ENCODE data around the gene PSAPL1. TPM values are rescaled to one million over a fixed set of nuclear protein-coding genes. Genes with fewer than 3 reads are reported as not detected.

Gene PSAPL1
- polyA plus RNA-seq, 1 experiment, result not detected

DNA sequence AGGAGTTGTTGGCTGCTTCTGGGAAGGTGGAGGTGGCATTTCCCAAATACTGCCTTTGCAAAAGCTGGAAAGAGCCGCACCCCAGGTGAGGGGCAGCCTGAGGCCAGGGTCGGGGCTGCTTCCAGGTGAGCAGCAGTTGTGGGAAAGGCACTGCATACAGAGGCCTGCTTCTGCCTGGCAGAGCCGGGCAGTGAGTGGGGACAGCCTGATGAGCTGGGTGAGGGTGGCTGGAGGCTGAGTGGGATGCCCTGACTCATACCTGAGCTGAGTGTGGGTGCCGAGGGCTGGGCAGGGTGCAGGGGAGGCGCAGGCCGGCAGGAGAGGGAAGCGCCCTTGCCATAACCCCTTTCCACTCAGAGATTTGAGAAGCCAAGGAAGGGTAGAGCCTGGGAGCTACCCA lies 6.5 kb upstream of the PSAPL1 start:
- ChIA-PET CTCF (no interaction called here), POLR2A (no interaction called here)
- no peaks in the 10 kb centered on the region for H3K9me3 ChIP-seq (ENCODE audit: control insufficient read depth, insufficient read depth, low read length)
- TF ChIP-seq, protein P1, sequence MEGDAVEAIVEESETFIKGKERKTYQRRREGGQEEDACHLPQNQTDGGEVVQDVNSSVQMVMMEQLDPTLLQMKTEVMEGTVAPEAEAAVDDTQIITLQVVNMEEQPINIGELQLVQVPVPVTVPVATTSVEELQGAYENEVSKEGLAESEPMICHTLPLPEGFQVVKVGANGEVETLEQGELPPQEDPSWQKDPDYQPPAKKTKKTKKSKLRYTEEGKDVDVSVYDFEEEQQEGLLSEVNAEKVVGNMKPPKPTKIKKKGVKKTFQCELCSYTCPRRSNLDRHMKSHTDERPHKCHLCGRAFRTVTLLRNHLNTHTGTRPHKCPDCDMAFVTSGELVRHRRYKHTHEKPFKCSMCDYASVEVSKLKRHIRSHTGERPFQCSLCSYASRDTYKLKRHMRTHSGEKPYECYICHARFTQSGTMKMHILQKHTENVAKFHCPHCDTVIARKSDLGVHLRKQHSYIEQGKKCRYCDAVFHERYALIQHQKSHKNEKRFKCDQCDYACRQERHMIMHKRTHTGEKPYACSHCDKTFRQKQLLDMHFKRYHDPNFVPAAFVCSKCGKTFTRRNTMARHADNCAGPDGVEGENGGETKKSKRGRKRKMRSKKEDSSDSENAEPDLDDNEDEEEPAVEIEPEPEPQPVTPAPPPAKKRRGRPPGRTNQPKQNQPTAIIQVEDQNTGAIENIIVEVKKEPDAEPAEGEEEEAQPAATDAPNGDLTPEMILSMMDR (IDR thresholded peaks at IDR 0.05; ENCODE audit: low read depth, low read length), result no peak
- H3K4me3 ChIP-seq (ENCODE audit: low read depth, low read length), result no peak overlapping the region
- H3K27me3 ChIP-seq (ENCODE audit: control insufficient read depth, insufficient read depth, low read length), result peaks cover 19% of the 10 kb centered on the region
- H3K27ac ChIP-seq (ENCODE audit: low read depth, low read length), result no peak overlapping the region
- no peak for DNase-seq (ENCODE audit: low read depth, low spot score)

DNA sequence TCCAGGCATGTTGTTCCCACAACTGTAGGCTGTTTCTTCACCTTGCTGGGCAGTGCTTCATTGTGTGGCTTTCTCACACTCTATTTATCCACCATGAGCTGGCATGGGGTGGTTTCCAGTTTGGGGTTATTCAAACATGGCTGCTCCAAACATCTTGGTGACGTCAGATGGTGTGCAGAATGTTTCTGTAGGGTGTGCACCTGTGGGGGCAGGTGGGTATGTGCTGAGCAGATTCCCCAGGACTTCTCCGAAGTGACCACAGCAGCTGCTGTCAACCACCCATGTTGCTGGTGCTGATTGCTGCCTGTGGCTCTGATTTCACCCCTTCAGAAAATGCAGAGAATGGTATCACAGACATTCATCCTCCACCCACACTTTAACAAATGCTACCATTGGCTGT lies 5.0 kb upstream of the PSAPL1 start:
- Histone ChIP-seq H3K4me3 (ENCODE audit: low read depth, low read length) (no peak overlapping the region), H3K27ac (ENCODE audit: low read depth, low read length) (no peak overlapping the region), H3K9me3 (ENCODE audit: control insufficient read depth, insufficient read depth, low read length) (no peaks in the 10 kb centered on the region), H3K27me3 (ENCODE audit: control insufficient read depth, insufficient read depth, low read length) (peaks cover 14% of the 10 kb centered on the region)
- TF ChIP-seq, protein P1 (IDR thresholded peaks at IDR 0.05; ENCODE audit: low read depth, low read length), result no peak
- CTCF ChIA-PET, result no interaction called here
- DNase-seq (ENCODE audit: low read depth, low spot score), result no peak
- POLR2A ChIA-PET, result no interaction called here

DNA sequence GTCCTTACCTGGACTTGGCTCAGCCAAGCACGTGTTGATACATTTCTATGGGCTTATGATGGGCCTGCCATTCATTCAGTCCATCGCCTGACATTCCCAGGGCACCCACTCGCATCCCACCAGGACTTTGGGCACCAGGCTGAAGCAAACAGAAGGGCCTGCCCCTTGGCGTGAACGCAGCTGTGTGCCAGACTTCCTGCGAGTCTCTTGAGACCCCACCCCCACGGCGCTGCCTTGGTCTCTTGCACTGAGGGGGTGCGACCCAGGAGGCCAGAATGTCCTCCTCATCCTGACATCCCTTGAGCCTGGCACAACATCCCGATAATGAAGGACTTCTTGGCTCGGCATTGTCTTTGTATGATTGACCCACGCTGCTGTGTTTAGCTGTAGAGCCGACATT lies 1.5 kb upstream of the PSAPL1 start:
- CTCF ChIA-PET, result no interaction called here
- no peak for DNase-seq (ENCODE audit: low read depth, low spot score)
- Histone ChIP-seq H3K27me3 (ENCODE audit: control insufficient read depth, insufficient read depth, low read length) (peaks cover 14% of the 10 kb centered on the region), H3K27ac (ENCODE audit: low read depth, low read length) (no peak overlapping the region), H3K4me3 (ENCODE audit: low read depth, low read length) (no peak overlapping the region), H3K9me3 (ENCODE audit: control insufficient read depth, insufficient read depth, low read length) (no peaks in the 10 kb centered on the region; the same call in 1 of the 2 replicates)
- POLR2A ChIA-PET, result no interaction called here
- TF ChIP-seq, protein P1 (IDR thresholded peaks at IDR 0.05; ENCODE audit: low read depth, low read length), result no peak

DNA sequence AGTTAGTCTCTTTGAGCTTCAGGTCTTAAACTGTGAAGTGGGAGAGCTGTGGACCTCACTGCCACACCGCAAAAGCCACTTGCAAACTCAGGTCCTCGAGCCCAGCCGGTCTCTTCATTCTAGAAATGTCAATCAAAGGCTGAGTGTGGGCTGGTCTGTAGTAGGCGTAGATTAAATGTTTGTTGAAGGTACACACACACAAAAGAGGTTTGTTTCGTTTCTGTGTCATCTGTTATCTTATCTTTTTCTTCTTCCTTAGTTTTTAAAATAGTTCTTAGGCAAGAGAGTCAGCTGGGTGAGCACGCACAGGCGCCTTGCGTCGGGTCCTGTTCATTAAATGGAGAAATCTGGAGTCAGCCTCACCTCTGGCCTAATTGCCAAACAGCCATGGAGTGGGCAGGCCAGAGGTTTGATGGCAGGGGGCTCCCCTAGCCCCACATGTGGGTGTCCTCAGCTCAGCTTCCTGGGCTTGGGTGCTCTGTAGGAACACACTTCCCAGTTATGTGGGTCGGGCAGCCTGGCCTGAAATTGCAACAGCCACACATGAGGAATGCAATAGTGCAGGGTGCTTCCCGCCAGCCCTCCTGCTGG lies 836 bp upstream of the PSAPL1 start:
- H3K27me3 ChIP-seq (ENCODE audit: control insufficient read depth, insufficient read depth, low read length), result peaks cover 14% of the 10 kb centered on the region
- no peaks in the 10 kb centered on the region; the same call in 1 of the 2 replicates for H3K9me3 ChIP-seq (ENCODE audit: control insufficient read depth, insufficient read depth, low read length)
- CTCF ChIA-PET, result no interaction called here
- POLR2A ChIA-PET, result no interaction called here
- no peak overlapping the region for H3K27ac ChIP-seq (ENCODE audit: low read depth, low read length)
- H3K4me3 ChIP-seq (ENCODE audit: low read depth, low read length), result no peak overlapping the region
- DNase-seq (ENCODE audit: low read depth, low spot score), result no peak
- TF ChIP-seq, protein P1 (IDR thresholded peaks at IDR 0.05; ENCODE audit: low read depth, low read length), result no peak

DNA sequence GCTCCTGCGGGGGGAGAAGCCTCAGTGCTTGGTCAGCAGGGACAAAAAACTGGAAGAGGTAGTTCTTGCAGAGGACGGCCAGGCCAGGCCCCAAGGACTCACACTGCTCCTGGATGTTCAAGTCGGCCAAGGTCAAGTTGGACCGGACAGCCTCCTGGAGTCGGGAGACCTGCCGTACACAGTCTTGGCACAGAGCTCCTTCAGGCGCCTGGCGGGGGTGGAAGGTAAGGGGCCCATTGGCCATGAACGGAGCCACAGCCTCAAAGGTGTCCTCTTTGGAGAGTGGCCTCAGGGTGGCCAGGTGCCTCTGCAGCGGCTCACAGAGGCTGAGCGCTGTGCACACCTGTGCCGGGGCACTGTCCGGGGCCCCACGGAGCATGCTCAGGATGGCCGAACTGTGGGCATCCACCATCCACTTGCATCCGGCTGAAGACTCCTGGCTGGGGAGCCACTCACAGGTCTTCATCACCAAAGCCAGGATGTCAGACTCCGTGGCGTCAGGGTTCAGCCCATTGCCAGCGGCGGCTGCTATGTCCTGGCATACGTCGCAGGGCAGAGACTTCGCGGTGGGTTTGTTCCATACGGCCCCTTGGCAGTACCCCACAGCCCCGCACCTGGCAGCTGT lies 477 bp downstream of the PSAPL1 start:
- POLR2A ChIA-PET, result no interaction called here

More for the DNA sequence above, 477 bp downstream of the PSAPL1 start:
- H3K4me3 ChIP-seq (ENCODE audit: low read depth, low read length), result no peak overlapping the region
- H3K27me3 ChIP-seq (ENCODE audit: control insufficient read depth, insufficient read depth, low read length), result peaks cover 4% of the 10 kb centered on the region
- TF ChIP-seq, protein P1 (IDR thresholded peaks at IDR 0.05; ENCODE audit: low read depth, low read length), result no peak
- no peak for DNase-seq (ENCODE audit: low read depth, low spot score)
- no peaks in the 10 kb centered on the region; the same call in 1 of the 2 replicates for H3K9me3 ChIP-seq (ENCODE audit: control insufficient read depth, insufficient read depth, low read length)
- CTCF ChIA-PET, result no interaction called here
- H3K27ac ChIP-seq (ENCODE audit: low read depth, low read length), result no peak overlapping the region
